Lower leg skin (tissue), 3 donors: Measurements from ENCODE around the gene RAB22A.

Experiments
- POLR2A ChIP-seq, 2 donors: fragments of 450-650 bp; IDR thresholded peaks; one replicate each; pipeline ENCODE4 v1.6.1; 2016 to 2017; ENCODE audit warnings: antibody characterized with exemption in 2 of 2, mild to moderate bottlenecking in 1 of 2, moderate library complexity in 1 of 2
- TF ChIP-seq, protein P1 (sequence below), 3 donors: fragments of 450-650 bp; IDR thresholded peaks; one replicate each; pipeline ENCODE4 v1.5.1; 2016; ENCODE audit warnings: antibody characterized with exemption in 3 of 3, mild to moderate bottlenecking in 3 of 3, moderate library complexity in 2 of 3

- no peak for TF ChIP-seq POLR2A (IDR thresholded peaks at IDR 0.05)
- TF ChIP-seq, protein P1, sequence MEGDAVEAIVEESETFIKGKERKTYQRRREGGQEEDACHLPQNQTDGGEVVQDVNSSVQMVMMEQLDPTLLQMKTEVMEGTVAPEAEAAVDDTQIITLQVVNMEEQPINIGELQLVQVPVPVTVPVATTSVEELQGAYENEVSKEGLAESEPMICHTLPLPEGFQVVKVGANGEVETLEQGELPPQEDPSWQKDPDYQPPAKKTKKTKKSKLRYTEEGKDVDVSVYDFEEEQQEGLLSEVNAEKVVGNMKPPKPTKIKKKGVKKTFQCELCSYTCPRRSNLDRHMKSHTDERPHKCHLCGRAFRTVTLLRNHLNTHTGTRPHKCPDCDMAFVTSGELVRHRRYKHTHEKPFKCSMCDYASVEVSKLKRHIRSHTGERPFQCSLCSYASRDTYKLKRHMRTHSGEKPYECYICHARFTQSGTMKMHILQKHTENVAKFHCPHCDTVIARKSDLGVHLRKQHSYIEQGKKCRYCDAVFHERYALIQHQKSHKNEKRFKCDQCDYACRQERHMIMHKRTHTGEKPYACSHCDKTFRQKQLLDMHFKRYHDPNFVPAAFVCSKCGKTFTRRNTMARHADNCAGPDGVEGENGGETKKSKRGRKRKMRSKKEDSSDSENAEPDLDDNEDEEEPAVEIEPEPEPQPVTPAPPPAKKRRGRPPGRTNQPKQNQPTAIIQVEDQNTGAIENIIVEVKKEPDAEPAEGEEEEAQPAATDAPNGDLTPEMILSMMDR (IDR thresholded peaks at IDR 0.05): no peak
Observed at GRCh38 chr20:58303547-58303946, 6.0 kb upstream of the RAB22A start.
